Mucosa of rectum (tissue), 2 donors: ENCODE results near the gene ARSJ.

Experiments
- H3K27ac ChIP-seq, 2 donors: one replicate each; pipeline ENCODE4 v1.7.0; 2013; ENCODE audit warnings: inconsistent platforms in 2 of 2, low read depth in 2 of 2, low read length in 2 of 2
- H3K27me3 ChIP-seq, 2 donors: one replicate each; pipeline ENCODE4 v1.7.0; 2013; ENCODE audit warnings: low read length in 2 of 2; ENCODE audit not compliant: control insufficient read depth in 2 of 2, insufficient read depth in 2 of 2
- H3K36me3 ChIP-seq, 2 donors: one replicate each; pipeline ENCODE4 v1.7.0; 2013; ENCODE audit warnings: low read length in 2 of 2; ENCODE audit not compliant: control insufficient read depth in 2 of 2, insufficient read depth in 2 of 2
- H3K4me1 ChIP-seq, 2 donors: one replicate each; pipeline ENCODE4 v1.7.0; 2013; ENCODE audit warnings: low read length in 2 of 2, mild to moderate bottlenecking in 1 of 2; ENCODE audit not compliant: control insufficient read depth in 2 of 2, insufficient read depth in 2 of 2
- H3K4me3 ChIP-seq, 2 donors: one replicate each; pipeline ENCODE4 v1.7.0; 2013; ENCODE audit warnings: low read length in 2 of 2
- H3K9ac ChIP-seq, 2 donors: one replicate each; pipeline ENCODE4 v1.7.0; 2013; ENCODE audit warnings: low read length in 2 of 2, low read depth in 1 of 2, mild to moderate bottlenecking in 1 of 2
- H3K9me3 ChIP-seq, 2 donors: one replicate each; pipeline ENCODE4 v1.7.0; 2013; ENCODE audit warnings: low read length in 2 of 2; ENCODE audit not compliant: control insufficient read depth in 2 of 2
- donor health status: healthy.
- donor health status: Normal muscosa, but diverticular disease.

Gene ARSJ

DNA sequence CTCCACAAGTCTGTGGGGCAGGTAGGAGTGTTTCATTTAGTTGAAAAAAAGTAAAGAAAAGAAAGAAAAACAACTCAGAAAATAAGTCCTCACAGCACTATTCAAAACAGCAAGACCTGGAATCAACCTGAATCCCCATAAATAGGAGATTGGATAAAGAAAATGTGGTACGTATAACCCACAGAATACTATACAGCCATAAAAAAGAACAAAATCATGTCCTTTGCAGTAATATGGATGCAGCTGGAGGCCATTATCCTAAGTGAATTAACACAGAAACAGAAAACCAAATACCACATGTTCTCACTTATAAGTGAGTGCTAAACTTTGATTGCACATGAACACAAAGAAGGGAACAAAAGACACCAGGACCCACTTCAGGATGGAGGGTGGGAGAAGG lies 71.9 kb downstream of the ARSJ start:
- peaks cover 1 to 3% of the 10 kb centered on the region in 2 donors for H3K4me1 ChIP-seq
- no peaks in the 10 kb centered on the region for H3K36me3 ChIP-seq
- no peaks in the 10 kb centered on the region for H3K27me3 ChIP-seq
- H3K9ac ChIP-seq, result no peak overlapping the region
- H3K4me3 ChIP-seq, result no peak overlapping the region
- no peaks in the 10 kb centered on the region for H3K9me3 ChIP-seq
- no peak overlapping the region for H3K27ac ChIP-seq

DNA sequence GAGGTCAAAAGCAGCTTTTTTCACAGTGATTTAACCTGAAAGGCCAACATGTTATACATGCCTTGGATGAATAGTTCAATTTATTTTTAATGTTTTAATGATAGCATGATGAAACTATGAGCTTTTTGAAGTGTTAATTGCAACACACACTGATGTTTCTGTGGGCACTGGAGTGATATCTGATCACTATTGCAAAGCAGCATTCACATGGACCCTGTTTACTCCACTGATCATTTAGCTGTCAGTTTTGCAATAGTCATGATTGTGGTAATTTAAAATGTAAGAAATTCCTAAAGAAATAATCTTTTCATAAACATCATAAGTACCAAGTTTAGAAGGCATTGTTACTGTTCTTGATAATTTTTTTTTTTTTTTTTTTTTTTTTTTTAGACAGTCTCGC lies 74.1 kb downstream of the ARSJ start:
- H3K27ac ChIP-seq, result no peak overlapping the region
- H3K4me1 ChIP-seq, result peaks cover 3 to 7% of the 10 kb centered on the region in 2 donors
- no peaks in the 10 kb centered on the region for H3K9me3 ChIP-seq
- H3K27me3 ChIP-seq, result no peaks in the 10 kb centered on the region
- no peaks in the 10 kb centered on the region for H3K36me3 ChIP-seq
- no peak overlapping the region for H3K9ac ChIP-seq
- no peak overlapping the region for H3K4me3 ChIP-seq

DNA sequence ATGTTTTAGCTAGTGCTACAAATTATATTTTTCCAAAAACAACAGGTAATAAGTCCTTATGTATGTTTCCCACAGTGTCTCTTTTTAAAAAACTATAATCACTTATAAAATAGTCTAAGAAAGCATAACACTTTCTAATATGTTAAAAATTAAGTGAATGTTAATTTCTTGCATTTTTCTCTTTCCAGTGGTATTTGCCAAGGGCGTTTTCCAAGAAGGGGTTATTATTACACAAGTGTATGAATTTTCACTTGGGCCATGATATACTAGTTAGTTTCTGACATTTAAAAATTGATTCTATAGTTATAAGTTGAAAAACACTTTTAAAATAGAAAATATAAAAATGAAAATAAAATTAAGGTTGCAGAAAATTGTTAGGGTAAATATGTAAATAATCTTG lies 74.6 kb downstream of the ARSJ start:
- H3K36me3 ChIP-seq, result no peaks in the 10 kb centered on the region
- no peak overlapping the region for H3K27ac ChIP-seq
- H3K9ac ChIP-seq, result no peak overlapping the region
- peaks cover 3 to 7% of the 10 kb centered on the region in 2 donors for H3K4me1 ChIP-seq
- H3K4me3 ChIP-seq, result no peak overlapping the region
- H3K9me3 ChIP-seq, result no peaks in the 10 kb centered on the region
- no peaks in the 10 kb centered on the region for H3K27me3 ChIP-seq

DNA sequence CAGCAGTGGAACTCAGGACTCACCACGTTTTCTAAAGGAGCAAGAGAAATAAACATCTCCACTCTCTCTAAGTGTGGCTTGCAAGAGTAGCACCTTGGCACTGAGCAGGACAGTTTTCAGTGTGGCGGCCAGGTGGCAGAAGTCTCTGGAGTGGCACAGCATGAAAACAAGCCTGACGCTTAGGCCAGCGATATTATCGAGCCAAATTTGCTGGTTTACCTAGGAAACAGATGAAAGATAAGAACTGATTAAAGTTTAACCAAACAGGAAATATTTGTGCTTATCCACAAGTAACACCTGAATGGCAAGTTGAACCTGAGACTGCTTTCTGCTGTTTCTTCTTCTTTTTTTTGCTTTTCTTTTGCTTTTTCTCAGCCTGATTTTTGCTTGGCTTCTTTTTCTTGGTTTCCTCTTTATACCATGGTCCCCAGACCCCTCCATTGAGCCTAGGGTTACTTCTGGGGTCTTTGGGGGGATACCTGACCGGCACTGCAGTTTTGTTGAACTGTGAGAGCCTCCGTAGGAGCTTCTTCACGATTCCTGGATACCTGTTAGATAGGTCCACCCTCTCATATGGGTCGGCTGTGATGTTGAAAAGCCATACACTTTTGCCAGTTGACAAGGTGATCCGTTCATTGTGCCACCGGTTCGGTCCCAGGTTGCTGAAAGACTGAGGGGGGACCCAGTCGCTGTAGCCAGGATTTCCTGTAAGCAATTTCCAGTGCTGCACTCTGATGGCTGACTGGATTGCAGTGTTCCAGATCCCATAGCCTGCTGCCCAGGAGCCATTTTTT lies 77.3 kb downstream of the ARSJ start:
- H3K4me1 ChIP-seq, result peaks cover 3 to 7% of the 10 kb centered on the region in 2 donors
- H3K9ac ChIP-seq, result no peak overlapping the region
- no peaks in the 10 kb centered on the region for H3K9me3 ChIP-seq
- peak overlapping the region; percentile 46 to 50 for H3K27ac ChIP-seq
- H3K27me3 ChIP-seq, result no peaks in the 10 kb centered on the region
- H3K36me3 ChIP-seq, result no peaks in the 10 kb centered on the region
- peak overlapping the region in 1 of 2 donors; percentile 59 for H3K4me3 ChIP-seq

DNA sequence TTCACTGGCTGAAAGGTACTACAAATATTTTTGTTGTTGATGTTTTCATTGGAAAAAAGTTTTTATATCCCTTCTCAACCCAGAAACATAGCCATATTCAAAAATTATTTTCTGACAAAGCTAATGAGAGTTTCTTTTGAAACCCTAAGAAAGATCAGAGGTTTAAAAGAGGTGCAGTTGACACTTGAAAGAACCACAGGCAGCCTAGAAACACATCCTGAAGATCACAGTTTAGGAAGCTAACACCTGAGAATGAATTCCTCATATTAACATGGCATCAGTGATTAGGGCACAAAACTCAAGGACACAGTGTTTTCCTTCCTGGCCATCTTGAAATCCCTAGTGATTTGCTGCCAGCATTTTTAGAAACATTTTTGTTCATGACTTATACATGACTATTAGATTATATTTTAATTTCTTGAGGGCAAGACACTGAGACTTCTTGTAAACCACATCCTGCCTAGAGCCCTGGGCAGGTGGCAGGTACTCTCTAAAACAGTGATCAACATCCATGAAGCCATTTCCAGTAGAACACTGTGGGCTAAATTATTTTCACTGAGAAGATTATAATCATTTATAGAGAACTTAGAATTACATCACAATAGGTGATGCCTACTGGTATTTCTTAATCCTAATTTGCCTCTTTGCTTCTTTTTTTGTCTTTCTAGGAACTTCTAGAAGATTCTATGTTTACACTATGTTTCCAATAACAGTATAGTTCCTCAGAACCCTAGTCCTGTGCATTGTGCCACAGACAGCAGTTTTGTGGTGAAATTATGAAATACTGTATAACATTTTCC lies 80.0 kb downstream of the ARSJ start:
- Histone ChIP-seq H3K4me3 (no peak overlapping the region), H3K27me3 (no peaks in the 10 kb centered on the region), H3K4me1 (peaks cover 3 to 7% of the 10 kb centered on the region in 2 donors), H3K9ac (no peak overlapping the region), H3K36me3 (no peaks in the 10 kb centered on the region), H3K9me3 (no peaks in the 10 kb centered on the region), H3K27ac (no peak overlapping the region)

DNA sequence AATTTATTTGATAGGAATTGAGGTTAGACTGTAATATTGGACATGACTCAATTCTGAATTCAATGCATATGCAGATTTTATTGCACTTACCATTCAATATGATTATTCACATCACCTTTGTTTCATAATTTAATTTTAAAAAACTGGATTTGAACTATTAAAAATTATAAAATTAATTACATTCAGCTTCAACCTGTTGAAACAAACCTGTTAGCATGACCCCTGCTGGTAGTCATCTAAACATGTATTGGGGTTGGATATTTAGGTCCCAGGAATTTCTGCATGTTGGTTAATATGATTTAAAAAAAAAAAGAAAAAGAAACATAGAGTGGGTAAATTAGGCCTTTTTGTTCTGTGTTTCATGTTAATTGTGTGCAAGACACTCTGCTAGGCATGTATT lies 85.9 kb downstream of the ARSJ start:
- no peaks in the 10 kb centered on the region for H3K36me3 ChIP-seq
- H3K4me1 ChIP-seq, result no peaks in the 10 kb centered on the region
- H3K4me3 ChIP-seq, result no peak overlapping the region
- H3K27ac ChIP-seq, result no peak overlapping the region
- H3K9me3 ChIP-seq, result no peaks in the 10 kb centered on the region
- no peaks in the 10 kb centered on the region for H3K27me3 ChIP-seq
- no peak overlapping the region for H3K9ac ChIP-seq

DNA sequence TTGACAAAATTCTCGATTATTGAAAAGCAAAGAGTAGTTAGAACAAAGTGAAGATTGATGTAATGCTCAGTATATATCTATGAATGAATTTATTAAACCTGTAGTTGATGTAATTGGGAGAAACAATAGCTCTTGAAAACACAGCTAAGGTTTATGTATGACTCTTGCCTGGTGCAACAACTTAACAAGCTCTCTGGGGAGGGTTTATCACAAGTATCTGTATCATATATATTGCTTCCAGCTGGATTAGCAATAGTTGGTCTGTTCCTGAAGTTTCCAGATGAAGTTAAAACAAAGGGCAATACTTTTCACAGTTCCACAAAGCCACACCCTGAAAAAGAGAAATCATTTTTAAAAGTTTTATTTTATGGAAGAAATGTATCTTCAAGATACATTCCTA lies 91.4 kb downstream of the ARSJ start:
- Histone ChIP-seq H3K27ac (no peak overlapping the region), H3K4me3 (no peak overlapping the region), H3K27me3 (no peaks in the 10 kb centered on the region), H3K36me3 (no peaks in the 10 kb centered on the region), H3K9me3 (no peaks in the 10 kb centered on the region), H3K4me1 (no peaks in the 10 kb centered on the region), H3K9ac (no peak overlapping the region)

DNA sequence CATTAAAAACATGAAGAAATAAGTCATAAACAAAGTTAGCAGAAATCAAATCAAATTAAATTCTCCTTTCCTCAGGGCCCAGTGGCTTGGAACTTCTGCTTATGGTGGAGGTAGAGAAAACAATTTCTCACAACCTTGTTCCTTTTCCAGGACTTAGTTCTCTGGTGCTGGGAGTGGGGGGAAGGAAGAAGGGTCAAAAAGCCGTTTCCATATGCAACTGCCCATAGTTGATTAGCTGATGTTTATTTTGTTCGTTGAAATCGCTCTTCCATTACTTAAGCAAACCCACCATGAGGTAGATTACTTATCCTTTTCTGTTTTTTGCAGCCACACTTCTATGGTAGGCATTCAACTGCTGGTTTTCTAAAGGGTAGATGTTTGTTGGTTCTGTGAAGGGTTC lies 94.2 kb downstream of the ARSJ start:
- Histone ChIP-seq H3K4me3 (no peak overlapping the region), H3K27ac (no peak overlapping the region), H3K36me3 (no peaks in the 10 kb centered on the region), H3K9ac (no peak overlapping the region), H3K27me3 (no peaks in the 10 kb centered on the region), H3K9me3 (no peaks in the 10 kb centered on the region), H3K4me1 (no peaks in the 10 kb centered on the region)

DNA sequence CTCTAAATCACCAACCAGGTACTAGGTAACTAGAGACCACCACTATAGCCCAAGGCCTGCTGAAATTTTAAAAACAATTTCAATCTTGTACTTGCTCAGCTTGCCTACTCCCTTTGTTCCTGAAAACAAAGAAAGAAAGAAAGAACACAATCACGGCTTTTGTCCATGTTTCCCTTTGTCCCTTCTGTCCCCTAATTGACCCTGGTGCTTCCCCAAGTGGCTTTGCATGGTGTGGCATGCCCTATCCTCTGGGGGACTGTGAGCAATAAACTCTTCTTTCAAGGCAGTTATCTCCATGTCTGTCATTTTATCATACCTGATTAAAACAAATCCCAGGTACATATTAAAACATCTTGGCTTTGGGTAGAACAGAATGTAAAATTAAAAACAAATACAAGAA lies 94.8 kb downstream of the ARSJ start:
- Histone ChIP-seq H3K9me3 (no peaks in the 10 kb centered on the region), H3K27me3 (no peaks in the 10 kb centered on the region), H3K27ac (no peak overlapping the region), H3K4me3 (no peak overlapping the region), H3K4me1 (no peaks in the 10 kb centered on the region), H3K9ac (no peak overlapping the region), H3K36me3 (no peaks in the 10 kb centered on the region)

DNA sequence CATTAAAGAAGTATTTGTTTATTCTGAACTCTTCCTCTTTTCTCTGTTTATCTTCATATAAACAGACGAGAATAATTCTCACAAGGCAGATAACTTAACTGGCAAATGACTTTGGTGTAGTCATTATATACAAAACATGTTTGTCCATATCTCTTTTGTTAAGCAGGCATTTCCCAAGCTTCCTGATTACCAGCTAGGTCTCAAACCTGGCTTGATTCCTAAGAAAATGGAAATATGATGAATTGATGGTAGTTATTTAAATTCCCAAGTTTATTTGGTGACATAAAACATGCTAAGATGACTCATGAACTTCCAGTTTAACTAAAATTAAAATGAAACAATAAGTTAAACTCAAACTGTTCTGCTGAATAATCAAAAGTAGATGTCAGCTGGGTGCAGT lies 96.8 kb downstream of the ARSJ start:
- no peaks in the 10 kb centered on the region for H3K27me3 ChIP-seq
- no peaks in the 10 kb centered on the region for H3K4me1 ChIP-seq
- no peaks in the 10 kb centered on the region for H3K36me3 ChIP-seq
- no peaks in the 10 kb centered on the region for H3K9me3 ChIP-seq
- H3K27ac ChIP-seq, result no peak overlapping the region
- no peak overlapping the region for H3K9ac ChIP-seq
- H3K4me3 ChIP-seq, result no peak overlapping the region
